ES-I3 (cell line): ENCODE results near the gene VAC14.

Experiments used
- H3K36me3 ChIP-seq: 2 replicates; pipeline ENCODE4 v1.6.1; 2013; ENCODE audit warnings: mild to moderate bottlenecking, low read length, control low read depth, moderate library complexity; ENCODE audit not compliant: insufficient read depth
- H3K4me1 ChIP-seq: 2 replicates; pipeline ENCODE4 v1.6.1; 2013; ENCODE audit warnings: mild to moderate bottlenecking, control low read depth, low read length; ENCODE audit not compliant: insufficient read depth
- H3K9ac ChIP-seq: 2 replicates; pipeline ENCODE4 v1.6.1; 2013; ENCODE audit warnings: low read depth, mild to moderate bottlenecking, low read length, moderate library complexity
- H3K9me3 ChIP-seq: 2 replicates; pipeline ENCODE4 v1.6.1; 2013; ENCODE audit warnings: mild to moderate bottlenecking, low read length, moderate library complexity; ENCODE audit not compliant: control insufficient read depth, insufficient read depth

VAC14 gene

DNA sequence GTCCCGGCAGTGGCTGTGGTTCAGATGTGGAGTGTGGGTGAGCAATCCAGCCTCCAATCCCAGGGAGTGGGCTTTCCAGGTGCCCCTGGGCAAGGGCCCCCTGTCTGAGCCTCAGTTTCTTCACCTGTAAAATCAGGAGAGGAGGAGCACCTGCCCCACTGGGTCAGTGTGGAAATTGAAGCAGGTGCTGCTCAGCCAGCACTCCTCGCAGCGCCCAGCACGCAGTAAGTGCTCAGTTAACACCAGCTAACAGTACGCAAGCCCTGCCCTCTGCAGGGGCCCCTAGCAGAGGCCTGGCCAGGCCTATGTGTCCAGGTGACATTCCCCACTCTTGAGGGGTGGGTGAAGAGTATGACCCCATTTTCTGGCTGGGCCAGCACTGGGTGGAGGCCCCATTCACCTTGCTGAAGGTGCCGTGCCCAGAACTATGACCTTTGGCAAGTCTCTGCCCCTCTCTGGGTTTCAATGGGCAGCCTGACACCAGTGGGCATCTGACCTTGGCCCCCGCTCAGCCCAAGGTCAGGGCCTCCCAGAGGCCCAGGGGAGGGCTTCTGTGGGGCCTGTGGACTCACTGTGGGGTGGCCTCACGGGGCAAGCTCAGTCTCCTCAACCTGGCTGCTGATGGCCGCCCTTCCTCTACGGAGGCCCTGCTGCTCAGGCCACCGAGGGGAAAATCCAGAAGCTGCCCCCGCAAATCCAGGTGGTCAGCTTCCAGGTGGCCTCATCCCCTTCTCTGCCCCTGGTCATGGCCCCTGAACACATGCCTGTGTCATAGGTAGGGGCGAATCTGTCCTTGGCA, 117.6 kb downstream of the VAC14 start:
- Histone ChIP-seq H3K9ac (no peak overlapping the region), H3K36me3 (no peaks in the 10 kb centered on the region), H3K9me3 (no peaks in the 10 kb centered on the region), H3K4me1 (peaks cover 25% of the 10 kb centered on the region)

DNA sequence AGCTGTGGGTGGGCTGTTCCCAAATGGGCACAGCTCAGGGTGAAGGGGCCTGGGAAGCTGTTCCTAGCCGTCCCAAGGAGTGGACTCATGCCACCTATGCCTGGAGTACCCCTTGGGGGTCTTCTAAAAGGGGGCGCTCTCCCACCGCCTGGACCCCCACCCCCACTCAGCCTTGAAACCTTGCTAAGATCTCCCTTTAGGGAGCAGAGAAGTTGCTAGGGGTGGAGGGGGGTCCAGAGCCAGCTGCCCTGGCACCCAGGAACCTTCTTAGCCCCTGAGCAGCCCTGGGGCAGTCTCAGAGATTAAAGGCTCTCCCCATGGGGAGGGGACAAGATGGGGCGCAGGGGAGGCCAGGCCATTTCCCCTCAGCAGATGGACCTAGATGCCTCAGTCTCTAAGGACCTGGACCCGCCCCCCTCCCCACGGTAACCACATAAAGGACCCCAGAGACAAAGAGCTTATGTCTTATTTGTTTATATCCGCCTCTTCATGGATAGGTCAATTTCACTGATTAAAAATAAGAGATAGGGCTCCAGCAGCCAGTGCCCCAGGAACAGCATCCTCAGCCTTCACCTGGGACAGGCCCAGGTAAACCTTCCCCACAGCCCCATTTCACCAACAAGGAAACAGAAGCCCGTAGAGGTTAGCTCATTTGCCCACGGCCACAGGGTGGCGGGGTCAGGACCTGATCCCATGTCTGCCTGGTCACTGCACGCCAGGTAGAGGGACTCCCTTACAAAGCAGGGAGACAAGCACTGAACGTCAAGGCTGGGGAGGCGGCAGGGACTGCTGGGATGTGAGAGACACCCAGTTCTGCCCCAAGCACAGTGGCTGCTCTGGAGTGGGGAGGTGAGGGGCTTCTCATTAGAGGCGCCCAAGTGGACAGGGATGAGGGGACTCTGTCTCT, 118.5 kb downstream of the VAC14 start:
- Histone ChIP-seq H3K9me3 (no peaks in the 10 kb centered on the region), H3K36me3 (no peaks in the 10 kb centered on the region), H3K9ac (no peak overlapping the region), H3K4me1 (peaks cover 22% of the 10 kb centered on the region)

DNA sequence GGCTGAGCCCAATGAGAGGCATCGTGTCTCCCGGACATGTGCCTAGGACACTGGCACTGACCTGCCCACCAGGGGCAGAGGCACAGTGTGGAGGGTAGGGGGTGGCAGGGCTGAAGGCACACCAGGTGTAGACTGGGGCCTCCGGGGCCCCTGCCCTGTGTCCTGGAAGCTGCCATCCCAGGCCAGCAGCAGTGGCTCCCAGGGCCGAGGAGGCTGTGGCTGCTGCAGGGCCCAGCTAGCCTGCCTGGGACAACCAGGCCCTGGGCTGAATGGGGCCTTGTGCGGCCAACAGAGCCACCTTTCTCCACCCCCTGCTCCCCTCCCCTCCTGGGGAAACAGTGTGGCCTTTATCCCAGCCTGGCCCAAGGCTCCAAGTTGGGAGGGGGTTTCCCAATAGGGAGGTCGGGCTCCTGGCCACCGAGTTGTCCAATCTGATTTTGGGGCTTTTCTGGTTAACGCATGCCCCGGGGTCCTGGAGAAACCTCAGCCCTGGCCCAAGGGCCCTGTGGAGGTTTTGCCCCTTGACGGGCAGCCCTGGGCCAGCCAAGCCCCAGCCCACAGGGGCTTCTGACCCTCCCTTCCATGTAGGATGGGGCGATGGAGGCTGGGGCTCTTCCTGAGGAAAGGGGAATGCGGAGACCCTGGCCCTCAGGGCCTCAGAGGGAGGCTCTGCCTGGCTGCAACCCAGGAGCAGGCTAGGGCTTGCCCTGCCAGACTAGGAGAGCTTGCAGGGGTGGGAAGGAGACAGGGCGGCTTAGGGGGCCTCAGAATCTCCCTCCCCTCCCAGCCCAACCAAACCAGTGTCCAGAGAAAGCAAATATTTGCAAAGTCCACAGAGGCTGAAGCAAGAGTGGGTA, 119.3 kb downstream of the VAC14 start:
- Histone ChIP-seq H3K36me3 (no peaks in the 10 kb centered on the region), H3K9me3 (no peaks in the 10 kb centered on the region), H3K4me1 (peaks cover 14% of the 10 kb centered on the region), H3K9ac (no peak overlapping the region)

DNA sequence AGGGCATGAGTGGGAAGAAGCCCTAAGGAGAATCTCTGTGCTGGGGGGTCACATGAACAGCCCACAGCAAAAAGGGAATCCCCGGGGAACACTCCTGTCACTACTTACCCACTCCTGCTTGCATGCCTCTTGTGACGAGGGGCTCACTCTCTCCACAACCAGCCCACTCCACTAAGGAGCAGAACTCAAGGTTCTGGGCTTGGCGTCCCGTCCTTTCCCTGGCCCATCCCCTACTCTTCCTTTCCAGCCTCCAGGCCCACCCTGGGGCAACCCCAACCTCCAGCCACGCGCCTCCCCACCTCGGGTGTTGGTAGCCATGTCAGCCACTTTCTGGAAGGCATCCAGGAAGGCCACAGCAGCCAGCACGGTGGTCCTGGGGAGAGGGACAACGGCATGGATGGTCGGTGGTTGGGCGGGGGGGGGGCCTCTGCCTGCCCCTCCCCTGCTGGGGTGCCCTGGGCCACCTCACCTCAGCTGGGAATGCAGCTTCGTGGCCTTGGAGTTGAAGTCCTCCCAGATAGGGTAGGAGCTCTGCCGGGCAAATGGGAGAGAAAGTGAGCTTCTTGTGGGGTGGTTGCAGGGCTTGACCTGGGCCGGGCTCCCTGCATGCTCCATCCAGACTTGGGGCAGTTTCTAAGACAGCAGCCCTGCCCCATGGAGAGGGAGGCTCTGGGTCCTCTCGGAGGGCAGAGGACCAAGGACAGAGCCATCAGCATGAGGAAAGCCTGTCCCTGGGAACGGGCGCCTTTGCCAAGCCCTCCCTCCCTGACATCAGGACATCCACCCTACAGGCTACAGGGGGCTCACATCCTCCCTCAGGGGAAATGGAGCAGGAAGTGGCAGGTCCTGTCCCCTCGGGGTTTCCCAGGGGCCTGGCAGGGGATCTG, 120.2 kb downstream of the VAC14 start:
- no peaks in the 10 kb centered on the region for H3K36me3 ChIP-seq
- no peaks in the 10 kb centered on the region for H3K9me3 ChIP-seq
- no peak overlapping the region for H3K9ac ChIP-seq

DNA sequence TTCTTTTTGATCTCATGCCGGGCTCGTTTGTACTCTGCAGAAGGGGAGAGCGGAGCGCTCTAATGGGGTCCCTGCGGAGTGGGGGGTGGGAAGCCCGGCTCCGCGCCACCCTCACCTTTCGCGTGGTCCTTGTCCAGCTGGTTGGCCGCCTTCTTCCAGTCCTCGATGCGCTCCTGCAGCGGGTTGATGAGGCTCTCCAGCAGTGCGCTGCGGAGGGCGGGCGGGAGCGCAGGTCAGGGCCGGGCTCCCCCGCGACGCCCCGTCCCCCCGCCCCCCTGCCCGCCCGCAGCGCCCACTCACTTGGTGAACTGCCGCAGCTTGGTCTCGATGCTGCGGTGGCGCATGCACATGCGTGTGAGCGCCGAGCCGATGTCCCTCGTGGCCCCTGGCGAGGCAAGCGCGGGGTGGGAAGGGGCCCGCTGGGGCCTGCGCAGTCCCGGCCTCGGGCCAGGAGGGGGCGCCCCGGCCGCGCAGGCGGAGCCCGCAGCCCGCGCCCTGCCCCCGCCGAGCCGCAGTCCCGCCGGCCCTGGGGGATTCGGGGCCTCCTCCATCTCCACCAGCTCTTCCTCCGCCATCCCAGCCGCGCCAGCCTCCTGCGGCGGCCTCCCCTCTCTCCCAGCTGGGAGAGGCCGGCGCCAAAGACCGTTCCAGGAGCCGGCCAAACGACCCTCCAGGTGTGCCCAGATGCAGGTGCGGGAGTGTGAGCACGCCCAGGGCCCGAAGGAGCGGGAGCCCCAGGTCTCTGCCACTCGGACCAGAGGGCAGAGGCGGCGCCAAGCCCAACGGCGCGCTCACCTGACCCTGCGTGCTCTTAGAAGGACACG, 121.1 kb downstream of the VAC14 start:
- Histone ChIP-seq H3K36me3 (no peaks in the 10 kb centered on the region), H3K4me1 (peaks cover 10% of the 10 kb centered on the region; the same call in 1 of the 2 replicates), H3K9me3 (no peaks in the 10 kb centered on the region), H3K9ac (no peak overlapping the region)

More for the DNA sequence above, 120.2 kb downstream of the VAC14 start:
- peaks cover 10% of the 10 kb centered on the region; the same call in 1 of the 2 replicates for H3K4me1 ChIP-seq

- no peak overlapping the region for H3K9ac ChIP-seq
- no peaks in the 10 kb centered on the region for H3K36me3 ChIP-seq
- H3K9me3 ChIP-seq: no peaks in the 10 kb centered on the region
- peaks cover 5% of the 10 kb centered on the region; the same call in 1 of the 2 replicates for H3K4me1 ChIP-seq
Measured at GRCh38 chr16:70678898-70679670, 121.9 kb downstream of the VAC14 start.

DNA sequence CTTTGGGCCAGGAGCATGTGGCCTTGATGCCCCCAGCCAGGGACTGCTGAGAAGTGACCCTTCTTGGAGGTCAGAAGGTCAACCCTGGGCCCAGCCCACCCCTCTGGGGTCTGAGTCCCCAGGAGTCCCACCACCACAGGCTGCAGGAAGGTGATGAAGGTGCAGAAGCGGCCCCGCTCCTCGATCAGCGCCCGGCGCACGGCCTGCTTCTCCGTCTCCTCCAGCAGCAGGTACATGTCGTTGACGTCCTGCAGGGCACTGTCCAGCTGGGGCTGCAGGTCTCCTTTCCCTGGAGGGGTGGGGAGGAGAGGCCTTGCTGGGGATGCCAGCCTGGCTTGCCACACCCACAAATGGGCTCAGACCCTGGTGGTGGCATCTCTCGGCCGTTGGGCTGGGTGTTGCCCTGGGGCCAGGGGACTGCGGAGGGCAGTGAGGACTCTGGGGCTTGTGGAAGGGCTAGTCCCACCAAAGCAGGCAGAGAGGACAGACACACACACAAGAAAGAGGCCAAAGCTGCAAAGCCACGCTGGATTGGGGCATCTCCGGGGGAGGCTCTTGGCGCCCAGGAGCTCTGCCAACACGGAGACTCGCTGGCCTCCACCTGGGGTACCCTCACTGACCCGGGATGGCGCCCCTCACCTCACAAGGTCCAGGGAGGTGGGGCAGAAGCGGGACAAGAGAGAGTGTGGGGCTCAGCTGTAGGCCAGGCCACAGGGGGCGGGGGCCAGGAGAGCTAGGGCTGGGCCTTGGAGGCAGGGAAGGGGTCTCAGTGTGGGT, 122.6 kb downstream of the VAC14 start:
- Histone ChIP-seq H3K9me3 (no peaks in the 10 kb centered on the region), H3K9ac (no peak overlapping the region), H3K36me3 (no peaks in the 10 kb centered on the region), H3K4me1 (peaks cover 5% of the 10 kb centered on the region; the same call in 1 of the 2 replicates)

DNA sequence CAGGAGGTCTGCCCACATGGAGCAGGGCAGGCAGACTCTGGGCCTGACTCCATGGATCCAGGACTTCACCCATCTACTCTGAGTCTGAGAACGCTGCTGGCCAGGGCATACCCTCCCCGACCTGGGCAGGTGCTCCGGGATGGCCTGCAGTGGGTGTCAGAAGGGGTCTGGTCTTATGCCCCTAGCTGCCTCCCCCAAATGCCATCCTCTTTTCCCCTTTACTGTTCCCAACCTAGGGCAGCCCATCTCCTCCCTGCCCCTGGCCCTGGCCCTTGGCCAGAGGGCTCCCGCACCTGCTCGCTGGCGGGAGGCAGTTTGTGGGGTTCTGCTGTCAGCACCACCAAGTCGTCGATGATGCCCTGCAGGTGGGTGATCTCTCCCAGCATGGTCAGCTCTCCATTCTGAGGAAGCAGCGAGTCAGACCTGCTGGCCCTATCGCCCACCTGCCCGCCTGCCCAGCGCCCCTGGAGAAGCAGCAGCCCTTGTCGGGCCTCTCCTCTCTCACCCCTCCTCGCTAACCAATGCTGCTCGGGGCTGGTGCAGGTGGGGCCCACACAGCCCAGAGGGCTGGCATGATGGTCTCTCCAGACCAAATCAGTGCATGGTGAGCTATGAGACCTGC, 123.3 kb downstream of the VAC14 start:
- no peaks in the 10 kb centered on the region; the same call in 1 of the 2 replicates for H3K36me3 ChIP-seq
- no peaks in the 10 kb centered on the region for H3K9me3 ChIP-seq
- no peak overlapping the region for H3K9ac ChIP-seq
- H3K4me1 ChIP-seq: peaks cover 5% of the 10 kb centered on the region; the same call in 1 of the 2 replicates

GRCh38 chr16:70676675-70677498, 124.1 kb downstream of the VAC14 start:
- Histone ChIP-seq H3K9ac (no peak overlapping the region), H3K4me1 (peaks cover 5% of the 10 kb centered on the region; the same call in 1 of the 2 replicates), H3K36me3 (no peaks in the 10 kb centered on the region; the same call in 1 of the 2 replicates), H3K9me3 (no peaks in the 10 kb centered on the region)

DNA sequence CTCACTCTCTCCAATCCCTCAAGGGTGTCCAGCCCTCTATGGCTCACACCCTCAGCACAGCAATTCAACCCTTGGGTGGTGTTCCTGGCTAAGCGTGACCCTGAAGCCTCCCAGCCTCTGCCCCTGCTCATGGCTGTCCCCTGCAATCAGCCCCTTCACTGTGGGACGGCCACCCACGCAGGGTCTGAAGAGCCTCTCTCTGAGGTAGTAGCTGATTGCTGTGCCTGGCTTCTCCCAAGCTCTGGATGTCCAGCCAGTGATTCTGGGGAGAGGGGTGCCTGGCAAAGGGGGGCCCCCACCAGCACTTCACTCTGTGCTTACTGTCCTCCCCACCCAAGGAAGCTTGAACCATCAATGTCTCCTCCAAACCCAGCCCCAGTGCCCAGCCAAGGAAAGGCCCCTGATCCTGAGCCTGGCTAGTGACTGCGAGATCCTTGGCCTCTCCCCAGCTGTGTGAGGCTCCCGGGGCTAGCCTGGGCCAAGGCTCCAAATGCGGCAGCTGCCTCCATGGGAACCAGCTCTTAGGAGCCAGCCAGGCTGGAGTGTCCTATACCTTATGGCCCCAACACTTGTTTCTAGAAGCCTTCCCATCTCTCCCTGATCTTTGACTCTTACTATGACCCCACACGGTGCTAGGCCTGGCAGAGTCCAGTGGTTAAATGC, 125.0 kb downstream of the VAC14 start:
- Histone ChIP-seq H3K36me3 (no peaks in the 10 kb centered on the region; the same call in 1 of the 2 replicates), H3K4me1 (peaks cover under 1% of the 10 kb centered on the region; the same call in 1 of the 2 replicates), H3K9me3 (no peaks in the 10 kb centered on the region), H3K9ac (no peak overlapping the region)
